Measurements from ENCODE around the gene PLCB1. TPM values are rescaled to one million over a fixed set of nuclear protein-coding genes. Genes with fewer than 3 reads are reported as not detected.

Gene PLCB1
- total and polyA plus RNA-seq, 2 donors (not counting 1 experiment from before 2014, with no cell fraction given), result 13.4 to 23.3 TPM

- H3K9me3 ChIP-seq (ENCODE audit: control insufficient read depth, insufficient read depth, low read depth, low read length), result no peaks in the 10 kb centered on the region
- no peak overlapping the region for H3K27ac ChIP-seq (ENCODE audit: insufficient read depth, low read length)
- no peaks in the 10 kb centered on the region for H3K36me3 ChIP-seq (ENCODE audit: control insufficient read depth, insufficient read depth, low read length)
- no peaks in the 10 kb centered on the region for H3K27me3 ChIP-seq (ENCODE audit: control insufficient read depth, insufficient read depth, low read length)
- TF ChIP-seq CTCF (conservative IDR thresholded peaks at IDR 0.05 in 1 of 2, IDR thresholded peaks at IDR 0.05 in 1 of 2; ENCODE audit: low read depth in 1 of 2, low read length in 2 of 2) (no peak), EZH2 (IDR thresholded peaks at IDR 0.05; ENCODE audit: low read length, missing control alignments) (no peak)
- H4K20me1 ChIP-seq (ENCODE audit: control insufficient read depth, extremely low read depth, insufficient read depth, low read length), result no peaks in the 10 kb centered on the region
- peak in 1 of 2 donors; percentile 39 for DNase-seq (ENCODE audit: low read depth in 2 of 2)
- peak overlapping the region; percentile 16 for H3K4me2 ChIP-seq (ENCODE audit: extremely low read depth, insufficient read depth, low read length)
- H3K4me3 ChIP-seq (replicated peaks in 1 of 4; ENCODE audit: control extremely low read depth in 1 of 4, insufficient read depth in 1 of 4, low read depth in 3 of 4, low read length in 4 of 4), result no peak overlapping the region
- H3K9ac ChIP-seq (ENCODE audit: insufficient read depth, low read length), result no peak overlapping the region
- H3K79me2 ChIP-seq (ENCODE audit: control insufficient read depth, insufficient read depth, low read length), result no peaks in the 10 kb centered on the region
- peaks cover 22% of the 10 kb centered on the region for H3K4me1 ChIP-seq (ENCODE audit: control insufficient read depth, extremely low read depth, insufficient read depth, low read length)
- H2AFZ ChIP-seq (ENCODE audit: low read length), result no peak overlapping the region
These were observed 16.4 kb downstream of the PLCB1 start for GRCh38 chr20:8148501-8148900.

- peak; percentile 52 to 69 for DNase-seq (ENCODE audit: low read depth in 2 of 2)
- no peaks in the 10 kb centered on the region for H3K36me3 ChIP-seq (ENCODE audit: control insufficient read depth, insufficient read depth, low read length)
- H2AFZ ChIP-seq (ENCODE audit: low read length), result no peak overlapping the region
- no peaks in the 10 kb centered on the region for H3K79me2 ChIP-seq (ENCODE audit: control insufficient read depth, insufficient read depth, low read length)
- TF ChIP-seq EZH2 (IDR thresholded peaks at IDR 0.05; ENCODE audit: low read length, missing control alignments), result no peak
- TF ChIP-seq CTCF (conservative IDR thresholded peaks at IDR 0.05 in 1 of 2, IDR thresholded peaks at IDR 0.05 in 1 of 2; ENCODE audit: low read depth in 1 of 2, low read length in 2 of 2), result no peak
- H3K9me3 ChIP-seq (ENCODE audit: control insufficient read depth, insufficient read depth, low read depth, low read length), result no peaks in the 10 kb centered on the region
- H3K27ac ChIP-seq (ENCODE audit: insufficient read depth, low read length), result no peak overlapping the region
- no peaks in the 10 kb centered on the region for H3K27me3 ChIP-seq (ENCODE audit: control insufficient read depth, insufficient read depth, low read length)
- no peak overlapping the region for H3K9ac ChIP-seq (ENCODE audit: insufficient read depth, low read length)
- no peaks in the 10 kb centered on the region for H4K20me1 ChIP-seq (ENCODE audit: control insufficient read depth, extremely low read depth, insufficient read depth, low read length)
- peaks cover 16% of the 10 kb centered on the region for H3K4me1 ChIP-seq (ENCODE audit: control insufficient read depth, extremely low read depth, insufficient read depth, low read length)
- H3K4me3 ChIP-seq (replicated peaks in 1 of 4; ENCODE audit: control extremely low read depth in 1 of 4, insufficient read depth in 1 of 4, low read depth in 3 of 4, low read length in 4 of 4), result no peak overlapping the region
- peak overlapping the region; percentile 23 for H3K4me2 ChIP-seq (ENCODE audit: extremely low read depth, insufficient read depth, low read length)
These were observed 18.5 kb downstream of the PLCB1 start for GRCh38 chr20:8150591-8150990.

DNA sequence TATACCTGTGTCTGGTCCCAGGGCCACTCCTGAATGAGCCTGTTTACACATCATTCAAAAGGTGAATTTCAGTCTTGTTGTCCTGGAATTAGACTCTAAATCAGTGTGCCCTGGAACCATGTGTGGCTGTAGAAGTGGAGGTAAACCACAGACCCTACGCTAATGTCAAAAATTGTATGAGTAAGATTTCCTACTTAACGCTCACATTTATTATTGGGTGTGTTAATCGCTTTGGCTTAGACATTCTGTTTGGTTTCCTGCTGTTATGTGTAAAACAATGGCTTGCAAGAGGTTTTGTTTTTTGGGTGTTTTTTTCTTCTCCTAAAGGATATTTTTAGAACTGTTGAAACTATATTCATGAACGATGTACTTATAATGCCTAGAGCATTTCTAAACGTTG, 19.3 kb downstream of the PLCB1 start:
- H3K4me2 ChIP-seq (ENCODE audit: extremely low read depth, insufficient read depth, low read length), result peak overlapping the region; percentile 9
- H3K36me3 ChIP-seq (ENCODE audit: control insufficient read depth, insufficient read depth, low read length), result no peaks in the 10 kb centered on the region
- H3K27ac ChIP-seq (ENCODE audit: insufficient read depth, low read length), result no peak overlapping the region
- H3K27me3 ChIP-seq (ENCODE audit: control insufficient read depth, insufficient read depth, low read length), result no peaks in the 10 kb centered on the region
- peaks cover 22% of the 10 kb centered on the region for H3K4me1 ChIP-seq (ENCODE audit: control insufficient read depth, extremely low read depth, insufficient read depth, low read length)
- no peaks in the 10 kb centered on the region for H3K9me3 ChIP-seq (ENCODE audit: control insufficient read depth, insufficient read depth, low read depth, low read length)
- peak in 1 of 2 donors; percentile 78 for DNase-seq (ENCODE audit: low read depth in 2 of 2)
- H3K9ac ChIP-seq (ENCODE audit: insufficient read depth, low read length), result no peak overlapping the region
- no peak overlapping the region for H3K4me3 ChIP-seq (replicated peaks in 1 of 4; ENCODE audit: control extremely low read depth in 1 of 4, insufficient read depth in 1 of 4, low read depth in 3 of 4, low read length in 4 of 4)
- TF ChIP-seq CTCF (conservative IDR thresholded peaks at IDR 0.05 in 1 of 2, IDR thresholded peaks at IDR 0.05 in 1 of 2; ENCODE audit: low read depth in 1 of 2, low read length in 2 of 2), result no peak
- no peak for TF ChIP-seq EZH2 (IDR thresholded peaks at IDR 0.05; ENCODE audit: low read length, missing control alignments)
- no peak overlapping the region for H2AFZ ChIP-seq (ENCODE audit: low read length)
- no peaks in the 10 kb centered on the region for H4K20me1 ChIP-seq (ENCODE audit: control insufficient read depth, extremely low read depth, insufficient read depth, low read length)
- H3K79me2 ChIP-seq (ENCODE audit: control insufficient read depth, insufficient read depth, low read length), result no peaks in the 10 kb centered on the region
